Keratinocyte (primary cell): Measurements from ENCODE around the gene WNT7A.

Experiments
- EZH2 ChIP-seq: IDR thresholded peaks from one replicate; pipeline ENCODE4 v1.6.1; 2012; ENCODE audit warnings: inconsistent platforms, mild to moderate bottlenecking, low read length, moderate library complexity
- TF ChIP-seq, protein P1 (sequence below), 3 experiments: IDR thresholded peaks in 1 of 3; conservative IDR thresholded peaks in 1 of 3; optimal IDR thresholded peaks in 1 of 3; 2 replicates in 2 of 3; 3 replicates in 1 of 3; pipeline versions ENCODE3 to v1.5.1; 2011; ENCODE audit warnings: low read length in 3 of 3, mild to moderate bottlenecking in 3 of 3, moderate library complexity in 2 of 3, control low read depth in 1 of 3, inconsistent platforms in 1 of 3; ENCODE audit not compliant: insufficient read depth in 2 of 3; ENCODE audit errors: extremely low read depth in 1 of 3

DNA sequence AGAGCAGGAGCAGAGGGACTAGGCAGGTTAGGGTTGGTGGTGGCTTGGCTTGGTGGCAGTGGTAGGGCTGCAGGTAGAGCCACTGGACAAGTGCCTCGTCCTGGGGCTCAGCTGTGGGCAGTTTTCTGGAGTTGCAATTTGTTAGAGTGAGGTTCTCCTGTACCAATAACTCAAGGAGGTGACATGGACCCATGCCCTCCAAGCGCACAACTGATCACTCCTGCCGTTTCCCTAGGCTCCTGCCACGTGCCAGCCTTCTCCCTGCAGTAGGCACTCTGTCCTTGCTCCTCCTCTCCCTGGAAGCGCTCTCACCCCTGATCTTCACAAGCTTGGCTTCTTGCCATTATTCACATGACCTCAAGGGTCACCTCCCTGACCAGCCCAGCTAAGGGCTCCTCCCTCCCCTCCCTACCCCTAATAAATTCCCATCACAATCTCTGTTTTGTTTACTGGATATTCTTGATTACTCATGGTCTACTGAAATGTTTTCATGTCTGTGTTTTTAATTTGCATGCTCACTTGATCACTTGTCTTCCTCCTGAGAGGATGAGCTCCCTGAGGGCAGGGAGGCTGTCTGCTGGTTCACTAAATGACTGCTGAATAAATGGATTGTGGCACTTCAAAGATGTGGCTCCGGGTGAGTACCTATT, 3.3 kb downstream of the WNT7A start:
- no peak for TF ChIP-seq EZH2
- TF ChIP-seq, protein P1, sequence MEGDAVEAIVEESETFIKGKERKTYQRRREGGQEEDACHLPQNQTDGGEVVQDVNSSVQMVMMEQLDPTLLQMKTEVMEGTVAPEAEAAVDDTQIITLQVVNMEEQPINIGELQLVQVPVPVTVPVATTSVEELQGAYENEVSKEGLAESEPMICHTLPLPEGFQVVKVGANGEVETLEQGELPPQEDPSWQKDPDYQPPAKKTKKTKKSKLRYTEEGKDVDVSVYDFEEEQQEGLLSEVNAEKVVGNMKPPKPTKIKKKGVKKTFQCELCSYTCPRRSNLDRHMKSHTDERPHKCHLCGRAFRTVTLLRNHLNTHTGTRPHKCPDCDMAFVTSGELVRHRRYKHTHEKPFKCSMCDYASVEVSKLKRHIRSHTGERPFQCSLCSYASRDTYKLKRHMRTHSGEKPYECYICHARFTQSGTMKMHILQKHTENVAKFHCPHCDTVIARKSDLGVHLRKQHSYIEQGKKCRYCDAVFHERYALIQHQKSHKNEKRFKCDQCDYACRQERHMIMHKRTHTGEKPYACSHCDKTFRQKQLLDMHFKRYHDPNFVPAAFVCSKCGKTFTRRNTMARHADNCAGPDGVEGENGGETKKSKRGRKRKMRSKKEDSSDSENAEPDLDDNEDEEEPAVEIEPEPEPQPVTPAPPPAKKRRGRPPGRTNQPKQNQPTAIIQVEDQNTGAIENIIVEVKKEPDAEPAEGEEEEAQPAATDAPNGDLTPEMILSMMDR (optimal IDR thresholded peaks at IDR 0.05 in 1 of 3, IDR thresholded peaks at IDR 0.05 in 1 of 3, conservative IDR thresholded peaks at IDR 0.05 in 1 of 3; ENCODE audit: extremely low read depth in 1 of 3, insufficient read depth in 2 of 3, low read length in 3 of 3) = no peak
